Measurements from ENCODE around the gene TSPAN5.
"Not testable (repeated sequence)": the region's sequence is repeated elsewhere in the genome, so short reads cannot be mapped to it uniquely, and the experiment has no call there.

TSPAN5 gene

DNA sequence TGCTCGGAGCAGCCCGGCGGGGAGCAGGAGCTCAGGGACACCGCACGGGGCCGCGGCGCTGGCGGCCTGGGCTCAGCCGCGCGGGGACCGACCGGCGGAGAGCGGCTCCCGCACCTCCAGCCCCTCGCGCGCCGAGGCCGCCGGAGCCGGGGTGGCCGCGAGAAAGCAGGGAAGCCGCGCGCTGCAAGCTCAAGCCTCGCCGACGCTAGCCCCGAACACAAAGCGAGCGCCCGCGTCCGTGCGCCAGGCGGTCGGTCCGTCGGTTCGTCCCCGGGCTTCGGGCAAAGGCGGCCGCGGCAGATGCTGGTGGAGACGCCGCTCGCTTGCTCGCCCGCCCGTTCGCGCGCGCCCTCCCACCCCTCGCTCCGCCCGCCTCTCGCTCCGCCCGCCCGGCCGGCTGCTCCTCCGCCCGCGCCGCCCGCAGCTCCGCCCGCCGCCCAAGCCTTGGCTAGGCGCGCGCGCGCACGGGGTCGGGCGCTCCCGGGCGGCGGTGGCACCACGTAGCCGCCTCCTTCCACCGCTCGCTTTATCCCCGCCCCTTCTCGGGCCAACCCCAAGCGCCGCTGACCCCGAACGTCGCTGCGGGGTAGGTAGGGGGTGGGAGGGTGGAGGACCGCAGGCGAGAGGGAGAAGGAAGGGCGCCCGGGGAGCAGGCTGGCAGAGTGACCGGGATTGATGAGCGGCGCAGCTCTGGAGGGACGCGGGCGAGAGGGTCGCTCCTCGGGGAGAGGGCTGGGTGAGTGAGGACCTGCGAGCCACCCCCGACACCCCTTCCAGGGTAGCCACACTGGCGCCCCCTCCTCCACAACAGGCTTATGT is at the start of gene TSPAN5:
TSPAN5 (minus strand) TSS at position 325 of the 819 bp plus-strand sequence.
- DNase-seq (ENCODE audit: extremely low read depth, low read depth), result no peak
- TF ChIP-seq, protein P1, sequence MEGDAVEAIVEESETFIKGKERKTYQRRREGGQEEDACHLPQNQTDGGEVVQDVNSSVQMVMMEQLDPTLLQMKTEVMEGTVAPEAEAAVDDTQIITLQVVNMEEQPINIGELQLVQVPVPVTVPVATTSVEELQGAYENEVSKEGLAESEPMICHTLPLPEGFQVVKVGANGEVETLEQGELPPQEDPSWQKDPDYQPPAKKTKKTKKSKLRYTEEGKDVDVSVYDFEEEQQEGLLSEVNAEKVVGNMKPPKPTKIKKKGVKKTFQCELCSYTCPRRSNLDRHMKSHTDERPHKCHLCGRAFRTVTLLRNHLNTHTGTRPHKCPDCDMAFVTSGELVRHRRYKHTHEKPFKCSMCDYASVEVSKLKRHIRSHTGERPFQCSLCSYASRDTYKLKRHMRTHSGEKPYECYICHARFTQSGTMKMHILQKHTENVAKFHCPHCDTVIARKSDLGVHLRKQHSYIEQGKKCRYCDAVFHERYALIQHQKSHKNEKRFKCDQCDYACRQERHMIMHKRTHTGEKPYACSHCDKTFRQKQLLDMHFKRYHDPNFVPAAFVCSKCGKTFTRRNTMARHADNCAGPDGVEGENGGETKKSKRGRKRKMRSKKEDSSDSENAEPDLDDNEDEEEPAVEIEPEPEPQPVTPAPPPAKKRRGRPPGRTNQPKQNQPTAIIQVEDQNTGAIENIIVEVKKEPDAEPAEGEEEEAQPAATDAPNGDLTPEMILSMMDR (IDR thresholded peaks at IDR 0.05; ENCODE audit: low read depth, low read length, missing control alignments), result no peak
- H3K4me3 ChIP-seq (replicated peaks; ENCODE audit: low read depth, low read length), result peak within 1 kb of the TSS; percentile 83

DNA sequence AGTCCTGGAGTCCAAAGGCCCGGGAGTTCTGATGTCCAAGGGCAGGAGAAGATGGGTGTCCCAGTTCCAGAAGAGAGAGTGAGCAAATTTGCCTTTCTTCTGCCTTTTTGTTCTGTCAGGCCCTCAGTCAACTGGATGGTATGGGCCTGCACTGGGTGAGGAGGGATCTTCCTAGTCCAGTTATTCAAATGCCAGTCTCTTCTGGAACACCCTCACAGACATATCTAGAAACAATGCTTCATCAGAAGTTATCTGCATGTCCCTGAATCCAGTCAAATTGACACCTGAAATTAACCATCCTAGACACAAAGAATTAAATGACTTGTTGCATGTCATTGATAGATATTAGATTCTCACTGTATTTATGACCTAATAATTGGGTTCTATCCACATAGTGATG is 48.5 kb upstream of the TSPAN5 start:
- DNase-seq (ENCODE audit: extremely low read depth, low read depth), result no peak
- H3K4me3 ChIP-seq (replicated peaks; ENCODE audit: low read depth, low read length), result no peak overlapping the region
- TF ChIP-seq, protein P1 (IDR thresholded peaks at IDR 0.05; ENCODE audit: low read depth, low read length, missing control alignments), result no peak

DNA sequence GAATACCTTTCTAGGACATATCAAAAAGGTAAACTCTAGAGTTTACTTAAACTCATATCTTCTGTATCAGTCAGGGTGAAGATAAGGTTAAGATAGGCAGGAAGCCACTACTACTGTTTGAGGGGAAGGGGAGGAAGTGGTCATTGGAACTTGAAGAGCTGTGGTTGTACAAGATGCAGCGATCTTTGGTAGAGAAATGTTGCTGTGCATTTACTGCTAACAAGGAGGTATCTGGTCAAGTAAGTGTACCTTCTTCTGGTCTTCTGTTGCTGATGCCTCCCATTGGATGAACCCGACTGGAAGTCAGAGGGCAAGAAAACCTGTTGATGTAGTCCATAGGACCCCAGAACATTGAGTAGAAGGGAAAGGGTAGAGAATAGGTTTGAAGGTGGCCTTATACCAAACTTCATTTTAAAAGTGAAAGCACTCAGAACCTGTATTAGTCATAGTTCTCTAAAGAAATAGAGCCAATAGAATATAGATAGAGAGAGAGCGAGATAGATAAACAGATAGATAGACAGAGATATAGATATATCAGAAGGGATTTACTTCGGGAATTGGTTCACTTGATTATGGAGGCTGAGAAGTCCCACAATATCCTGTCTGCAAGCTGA is 47.9 kb upstream of the TSPAN5 start:
- H3K4me3 ChIP-seq (replicated peaks; ENCODE audit: low read depth, low read length), result no peak overlapping the region
- TF ChIP-seq, protein P1 (IDR thresholded peaks at IDR 0.05; ENCODE audit: low read depth, low read length, missing control alignments), result no peak
- DNase-seq (ENCODE audit: extremely low read depth, low read depth), result no peak

- DNase-seq (ENCODE audit: extremely low read depth, low read depth); H3K4me3 ChIP-seq (replicated peaks; ENCODE audit: low read depth, low read length): not testable (repeated sequence)
Measured at GRCh38 chr4:98705586-98705985, 47.2 kb upstream of the TSPAN5 start.

- no peak for DNase-seq (ENCODE audit: extremely low read depth, low read depth)
- TF ChIP-seq, protein P1 (IDR thresholded peaks at IDR 0.05; ENCODE audit: low read depth, low read length, missing control alignments), result no peak
- no peak overlapping the region for H3K4me3 ChIP-seq (replicated peaks; ENCODE audit: low read depth, low read length)
Measured at GRCh38 chr4:98700656-98701055, 42.2 kb upstream of the TSPAN5 start.

GRCh38 chr4:98694076-98694475 is 35.7 kb upstream of the TSPAN5 start:
- DNase-seq (ENCODE audit: extremely low read depth, low read depth), result no peak
- TF ChIP-seq, protein P1 (IDR thresholded peaks at IDR 0.05; ENCODE audit: low read depth, low read length, missing control alignments), result no peak
- no peak overlapping the region for H3K4me3 ChIP-seq (replicated peaks; ENCODE audit: low read depth, low read length)

DNA sequence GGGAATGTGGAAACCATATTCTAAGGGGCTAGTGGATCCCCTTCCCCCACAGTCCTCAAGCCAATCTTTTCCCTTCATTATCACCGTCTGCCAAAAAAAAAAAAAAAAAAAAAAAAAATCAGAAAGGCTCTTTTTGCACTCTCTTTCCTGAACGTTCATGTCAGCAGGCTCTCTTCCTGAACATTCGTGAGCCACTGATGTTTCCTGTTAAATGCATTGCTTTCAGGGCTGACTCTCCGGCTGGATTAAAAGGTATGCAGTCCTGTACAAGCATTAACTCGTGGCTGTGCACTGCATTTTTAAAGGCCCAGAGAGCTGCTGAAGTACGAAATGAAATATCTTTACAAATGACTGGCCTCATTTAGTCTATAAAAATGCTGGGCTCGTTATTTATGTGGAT is 34.0 kb upstream of the TSPAN5 start:
- TF ChIP-seq, protein P1 (IDR thresholded peaks at IDR 0.05; ENCODE audit: low read depth, low read length, missing control alignments), result no peak
- H3K4me3 ChIP-seq (replicated peaks; ENCODE audit: low read depth, low read length), result no peak overlapping the region
- no peak for DNase-seq (ENCODE audit: extremely low read depth, low read depth)
